ENCODE measurements around the gene LRCH1. TPM values are rescaled to one million over a fixed set of nuclear protein-coding genes. Genes with fewer than 3 reads are reported as not detected.

LRCH1 gene
- total and polyA plus RNA-seq, 2 experiments from 2014 or later, result 3.9 to 9.2 TPM

DNA sequence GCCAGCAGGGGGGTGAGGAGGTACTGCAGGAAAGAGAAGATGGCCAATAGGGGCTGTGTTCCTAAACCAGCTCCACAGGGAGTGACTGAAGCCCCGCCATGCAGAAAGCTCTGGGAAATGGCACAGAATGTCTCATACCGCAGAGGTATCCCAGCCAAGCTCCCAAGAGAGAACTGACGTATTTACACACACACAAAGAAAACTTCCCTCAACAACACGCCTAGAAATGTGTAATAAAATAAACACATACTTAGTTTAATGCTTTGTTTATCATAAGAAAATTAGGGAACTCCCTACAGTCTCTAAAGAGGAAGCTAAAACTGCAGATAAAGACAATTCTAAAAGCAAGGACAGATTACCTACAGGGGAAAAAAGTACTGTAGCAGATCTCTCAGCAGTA lies 204.0 kb downstream of the LRCH1 start:
- Mint-ChIP-seq H3K4me3 (no peak overlapping the region), H3K36me3 (ENCODE audit: low read depth) (no peaks in the 10 kb centered on the region), H3K27ac (no peak overlapping the region), H3K9me3 (no peaks in the 10 kb centered on the region), H3K27me3 (ENCODE audit: insufficient read depth, low read depth, poor library complexity) (peaks cover 1% of the 10 kb centered on the region), H3K4me1 (peaks cover 8% of the 10 kb centered on the region; the same call in 2 of the 3 replicates)
- ATAC-seq (peak; percentile 60; the same call in 2 of the 3 replicates), DNase-seq (ENCODE audit: low spot score) (no peak)
- Histone ChIP-seq H3K27ac (ENCODE audit: low read depth) (no peak overlapping the region), H3K36me3 (ENCODE audit: insufficient read depth) (no peaks in the 10 kb centered on the region), H4K20me1 (replicated peaks; ENCODE audit: insufficient read depth) (no peaks in the 10 kb centered on the region), H2AFZ (no peak overlapping the region), H3K4me3 (no peak overlapping the region), H3F3A (replicated peaks; ENCODE audit: low read depth) (no peaks in the 10 kb centered on the region), H3K4me2 (no peak overlapping the region), H3K9me2 (ENCODE audit: insufficient read depth) (0 out of 2 replicates have a peak, but pooled peaks cover 4% of the 10 kb centered on the region), H3K79me2 (replicated peaks; ENCODE audit: insufficient read depth) (no peaks in the 10 kb centered on the region), H3K27me3 (ENCODE audit: insufficient read depth) (no peaks in the 10 kb centered on the region), H3K4me1 (ENCODE audit: insufficient read depth) (no peaks in the 10 kb centered on the region)
- TF ChIP-seq JUNB (IDR thresholded peaks at IDR 0.05; ENCODE audit: unreplicated experiment) (no peak), POLR2AphosphoS5 (IDR thresholded peaks at IDR 0.05; ENCODE audit: low read depth) (no peak), ZNF331 (CRISPR knock-in tag; IDR thresholded peaks at IDR 0.05; ENCODE audit: low read depth) (no peak), NANOG (IDR thresholded peaks at IDR 0.05; ENCODE audit: borderline replicate concordance) (no peak), ETS1 (IDR thresholded peaks at IDR 0.05) (no peak), ZNF114 (CRISPR knock-in tag; IDR thresholded peaks at IDR 0.05) (no peak), EZH2phosphoT487 (IDR thresholded peaks at IDR 0.05; ENCODE audit: unreplicated experiment) (no peak), STAT1 (IDR thresholded peaks at IDR 0.05; ENCODE audit: unreplicated experiment) (no peak)
- TF ChIP-seq, protein P1, sequence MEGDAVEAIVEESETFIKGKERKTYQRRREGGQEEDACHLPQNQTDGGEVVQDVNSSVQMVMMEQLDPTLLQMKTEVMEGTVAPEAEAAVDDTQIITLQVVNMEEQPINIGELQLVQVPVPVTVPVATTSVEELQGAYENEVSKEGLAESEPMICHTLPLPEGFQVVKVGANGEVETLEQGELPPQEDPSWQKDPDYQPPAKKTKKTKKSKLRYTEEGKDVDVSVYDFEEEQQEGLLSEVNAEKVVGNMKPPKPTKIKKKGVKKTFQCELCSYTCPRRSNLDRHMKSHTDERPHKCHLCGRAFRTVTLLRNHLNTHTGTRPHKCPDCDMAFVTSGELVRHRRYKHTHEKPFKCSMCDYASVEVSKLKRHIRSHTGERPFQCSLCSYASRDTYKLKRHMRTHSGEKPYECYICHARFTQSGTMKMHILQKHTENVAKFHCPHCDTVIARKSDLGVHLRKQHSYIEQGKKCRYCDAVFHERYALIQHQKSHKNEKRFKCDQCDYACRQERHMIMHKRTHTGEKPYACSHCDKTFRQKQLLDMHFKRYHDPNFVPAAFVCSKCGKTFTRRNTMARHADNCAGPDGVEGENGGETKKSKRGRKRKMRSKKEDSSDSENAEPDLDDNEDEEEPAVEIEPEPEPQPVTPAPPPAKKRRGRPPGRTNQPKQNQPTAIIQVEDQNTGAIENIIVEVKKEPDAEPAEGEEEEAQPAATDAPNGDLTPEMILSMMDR (conservative IDR thresholded peaks at IDR 0.05; ENCODE audit: low read depth in 2 of 2), result no peak
- TF ChIP-seq, protein P2, sequence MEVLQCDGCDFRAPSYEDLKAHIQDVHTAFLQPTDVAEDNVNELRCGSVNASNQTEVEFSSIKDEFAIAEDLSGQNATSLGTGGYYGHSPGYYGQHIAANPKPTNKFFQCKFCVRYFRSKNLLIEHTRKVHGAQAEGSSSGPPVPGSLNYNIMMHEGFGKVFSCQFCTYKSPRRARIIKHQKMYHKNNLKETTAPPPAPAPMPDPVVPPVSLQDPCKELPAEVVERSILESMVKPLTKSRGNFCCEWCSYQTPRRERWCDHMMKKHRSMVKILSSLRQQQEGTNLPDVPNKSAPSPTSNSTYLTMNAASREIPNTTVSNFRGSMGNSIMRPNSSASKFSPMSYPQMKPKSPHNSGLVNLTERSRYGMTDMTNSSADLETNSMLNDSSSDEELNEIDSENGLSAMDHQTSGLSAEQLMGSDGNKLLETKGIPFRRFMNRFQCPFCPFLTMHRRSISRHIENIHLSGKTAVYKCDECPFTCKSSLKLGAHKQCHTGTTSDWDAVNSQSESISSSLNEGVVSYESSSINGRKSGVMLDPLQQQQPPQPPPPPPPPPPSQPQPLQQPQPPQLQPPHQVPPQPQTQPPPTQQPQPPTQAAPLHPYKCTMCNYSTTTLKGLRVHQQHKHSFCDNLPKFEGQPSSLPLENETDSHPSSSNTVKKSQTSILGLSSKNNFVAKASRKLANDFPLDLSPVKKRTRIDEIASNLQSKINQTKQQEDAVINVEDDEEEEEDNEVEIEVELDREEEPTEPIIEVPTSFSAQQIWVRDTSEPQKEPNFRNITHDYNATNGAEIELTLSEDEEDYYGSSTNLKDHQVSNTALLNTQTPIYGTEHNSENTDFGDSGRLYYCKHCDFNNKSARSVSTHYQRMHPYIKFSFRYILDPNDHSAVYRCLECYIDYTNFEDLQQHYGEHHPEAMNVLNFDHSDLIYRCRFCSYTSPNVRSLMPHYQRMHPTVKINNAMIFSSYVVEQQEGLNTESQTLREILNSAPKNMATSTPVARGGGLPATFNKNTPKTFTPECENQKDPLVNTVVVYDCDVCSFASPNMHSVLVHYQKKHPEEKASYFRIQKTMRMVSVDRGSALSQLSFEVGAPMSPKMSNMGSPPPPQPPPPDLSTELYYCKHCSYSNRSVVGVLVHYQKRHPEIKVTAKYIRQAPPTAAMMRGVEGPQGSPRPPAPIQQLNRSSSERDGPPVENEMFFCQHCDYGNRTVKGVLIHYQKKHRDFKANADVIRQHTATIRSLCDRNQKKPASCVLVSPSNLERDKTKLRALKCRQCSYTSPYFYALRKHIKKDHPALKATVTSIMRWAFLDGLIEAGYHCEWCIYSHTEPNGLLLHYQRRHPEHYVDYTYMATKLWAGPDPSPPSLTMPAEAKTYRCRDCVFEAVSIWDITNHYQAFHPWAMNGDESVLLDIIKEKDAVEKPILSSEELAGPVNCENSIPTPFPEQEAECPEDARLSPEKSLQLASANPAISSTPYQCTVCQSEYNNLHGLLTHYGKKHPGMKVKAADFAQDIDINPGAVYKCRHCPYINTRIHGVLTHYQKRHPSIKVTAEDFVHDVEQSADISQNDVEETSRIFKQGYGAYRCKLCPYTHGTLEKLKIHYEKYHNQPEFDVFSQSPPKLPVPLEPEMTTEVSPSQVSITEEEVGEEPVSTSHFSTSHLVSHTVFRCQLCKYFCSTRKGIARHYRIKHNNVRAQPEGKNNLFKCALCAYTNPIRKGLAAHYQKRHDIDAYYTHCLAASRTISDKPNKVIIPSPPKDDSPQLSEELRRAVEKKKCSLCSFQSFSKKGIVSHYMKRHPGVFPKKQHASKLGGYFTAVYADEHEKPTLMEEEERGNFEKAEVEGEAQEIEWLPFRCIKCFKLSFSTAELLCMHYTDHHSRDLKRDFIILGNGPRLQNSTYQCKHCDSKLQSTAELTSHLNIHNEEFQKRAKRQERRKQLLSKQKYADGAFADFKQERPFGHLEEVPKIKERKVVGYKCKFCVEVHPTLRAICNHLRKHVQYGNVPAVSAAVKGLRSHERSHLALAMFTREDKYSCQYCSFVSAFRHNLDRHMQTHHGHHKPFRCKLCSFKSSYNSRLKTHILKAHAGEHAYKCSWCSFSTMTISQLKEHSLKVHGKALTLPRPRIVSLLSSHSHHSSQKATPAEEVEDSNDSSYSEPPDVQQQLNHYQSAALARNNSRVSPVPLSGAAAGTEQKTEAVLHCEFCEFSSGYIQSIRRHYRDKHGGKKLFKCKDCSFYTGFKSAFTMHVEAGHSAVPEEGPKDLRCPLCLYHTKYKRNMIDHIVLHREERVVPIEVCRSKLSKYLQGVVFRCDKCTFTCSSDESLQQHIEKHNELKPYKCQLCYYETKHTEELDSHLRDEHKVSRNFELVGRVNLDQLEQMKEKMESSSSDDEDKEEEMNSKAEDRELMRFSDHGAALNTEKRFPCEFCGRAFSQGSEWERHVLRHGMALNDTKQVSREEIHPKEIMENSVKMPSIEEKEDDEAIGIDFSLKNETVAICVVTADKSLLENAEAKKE (CRISPR knock-in tag; IDR thresholded peaks at IDR 0.05), result no peak
- TF ChIP-seq, protein P3, sequence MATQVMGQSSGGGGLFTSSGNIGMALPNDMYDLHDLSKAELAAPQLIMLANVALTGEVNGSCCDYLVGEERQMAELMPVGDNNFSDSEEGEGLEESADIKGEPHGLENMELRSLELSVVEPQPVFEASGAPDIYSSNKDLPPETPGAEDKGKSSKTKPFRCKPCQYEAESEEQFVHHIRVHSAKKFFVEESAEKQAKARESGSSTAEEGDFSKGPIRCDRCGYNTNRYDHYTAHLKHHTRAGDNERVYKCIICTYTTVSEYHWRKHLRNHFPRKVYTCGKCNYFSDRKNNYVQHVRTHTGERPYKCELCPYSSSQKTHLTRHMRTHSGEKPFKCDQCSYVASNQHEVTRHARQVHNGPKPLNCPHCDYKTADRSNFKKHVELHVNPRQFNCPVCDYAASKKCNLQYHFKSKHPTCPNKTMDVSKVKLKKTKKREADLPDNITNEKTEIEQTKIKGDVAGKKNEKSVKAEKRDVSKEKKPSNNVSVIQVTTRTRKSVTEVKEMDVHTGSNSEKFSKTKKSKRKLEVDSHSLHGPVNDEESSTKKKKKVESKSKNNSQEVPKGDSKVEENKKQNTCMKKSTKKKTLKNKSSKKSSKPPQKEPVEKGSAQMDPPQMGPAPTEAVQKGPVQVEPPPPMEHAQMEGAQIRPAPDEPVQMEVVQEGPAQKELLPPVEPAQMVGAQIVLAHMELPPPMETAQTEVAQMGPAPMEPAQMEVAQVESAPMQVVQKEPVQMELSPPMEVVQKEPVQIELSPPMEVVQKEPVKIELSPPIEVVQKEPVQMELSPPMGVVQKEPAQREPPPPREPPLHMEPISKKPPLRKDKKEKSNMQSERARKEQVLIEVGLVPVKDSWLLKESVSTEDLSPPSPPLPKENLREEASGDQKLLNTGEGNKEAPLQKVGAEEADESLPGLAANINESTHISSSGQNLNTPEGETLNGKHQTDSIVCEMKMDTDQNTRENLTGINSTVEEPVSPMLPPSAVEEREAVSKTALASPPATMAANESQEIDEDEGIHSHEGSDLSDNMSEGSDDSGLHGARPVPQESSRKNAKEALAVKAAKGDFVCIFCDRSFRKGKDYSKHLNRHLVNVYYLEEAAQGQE (IDR thresholded peaks at IDR 0.05; ENCODE audit: unreplicated experiment), result no peak
